Testis (tissue), 3 donors: ENCODE measurements around the gene GLI3. TPM values are rescaled to one million over a fixed set of nuclear protein-coding genes. Genes with fewer than 3 reads are reported as not detected.

Experiments
- DNase-seq: peaks from one replicate; pipeline ENCODE4 v3.0.0-alpha.2; 2019
- H3K27ac ChIP-seq, 2 donors: fragments of 200-600 bp; sonication (generic); one replicate each; pipeline ENCODE4 v1.5.1; 2019
- H3K27me3 ChIP-seq: fragments of 200-600 bp; sonication (generic); one replicate; pipeline ENCODE4 v1.5.1; 2019
- H3K36me3 ChIP-seq: fragments of 200-600 bp; sonication (generic); one replicate; pipeline ENCODE4 v1.5.1; 2017; ENCODE audit warnings: low read depth; ENCODE audit errors: missing control alignments
- H3K4me1 ChIP-seq: fragments of 200-600 bp; sonication (generic); one replicate; pipeline ENCODE4 v1.5.1; 2019
- H3K4me3 ChIP-seq, 2 donors: fragments of 200-600 bp; sonication (generic); one replicate each; pipeline ENCODE4 v1.5.1; 2017 to 2019
- H3K9me3 ChIP-seq: fragments of 200-600 bp; sonication (generic); one replicate; pipeline ENCODE4 v1.5.1; 2017
- CTCF ChIP-seq, 3 experiments: fragments of 450-650 bp in 2 of 3; fragments of 200-600 bp in 1 of 3; sonication (generic) in 1 of 3; IDR thresholded peaks; one replicate each; pipeline ENCODE4 v1.5.1; 2016 to 2019; ENCODE audit warnings: antibody characterized with exemption in 3 of 3, mild to moderate bottlenecking in 2 of 3, moderate library complexity in 1 of 3
- POLR2A ChIP-seq: fragments of 450-650 bp; IDR thresholded peaks from one replicate; pipeline ENCODE4 v1.6.1; 2017; ENCODE audit warnings: antibody characterized with exemption, mild to moderate bottlenecking, moderate library complexity
- WGBS, 2 donors: methylation state at CpG; one replicate each; pipeline ENCODE4 v1.1.5; 2018; 5-methylcytosine and 5-hydroxymethylcytosine counted together
- intact Hi-C: fragments of 100-400 bp; cut with DNase I; formaldehyde crosslinking; loops from one replicate; pipeline ENCODE4 v1.15.1; 2023; ENCODE audit warnings: low total_unique reads
- polyA plus RNA-seq: library from polyadenylated mRNA; stranded (reverse); fragments of 350-450 nt; fragmentation: Illumina TruSeq; extraction: RNeasy Lipid Tissue Mini Kit (QIAGEN cat#74804); gene quantifications from one replicate; pipeline ENCODE4 v1.2.3, GENCODE V29; 2014; ENCODE audit warnings: low read depth, low replicate concordance; ENCODE audit not compliant: insufficient read depth
- total RNA-seq, 2 donors: library from RNA; depleted of rRNA; stranded (reverse); fragments of >200 nt; gene quantifications; one replicate each; pipeline ENCODE4 v1.2.3, GENCODE V29; 2016

The GLI3 gene
- total and polyA plus RNA-seq, 3 donors from 2014 or later: 3.8 to 7.3 (median 5.0) TPM

DNA sequence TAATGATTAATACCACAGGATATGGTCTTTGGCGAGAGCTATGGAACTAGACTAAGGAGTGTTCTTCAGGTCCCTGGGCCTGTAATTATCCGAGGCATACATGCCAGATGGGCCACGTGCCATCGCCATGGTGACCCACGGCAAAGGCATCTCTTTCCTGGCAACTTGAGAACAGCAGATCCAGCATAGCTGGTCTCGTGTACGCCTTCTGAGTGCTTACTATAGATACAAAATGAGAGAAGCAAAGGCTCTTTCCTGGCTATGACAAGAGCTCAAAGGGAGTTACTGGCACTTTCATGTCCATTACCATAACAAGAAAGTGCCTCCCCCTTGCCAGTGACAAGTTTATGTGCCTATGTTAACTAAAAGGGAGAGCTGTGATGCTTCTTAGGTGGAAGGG, 26.0 kb upstream of the GLI3 start:
- H3K27ac ChIP-seq: no peak overlapping the region
- 74 to 78% methylated on average over 7 of the region's 7 CpGs for WGBS, 2 donors
- DNase-seq: no peak

DNA sequence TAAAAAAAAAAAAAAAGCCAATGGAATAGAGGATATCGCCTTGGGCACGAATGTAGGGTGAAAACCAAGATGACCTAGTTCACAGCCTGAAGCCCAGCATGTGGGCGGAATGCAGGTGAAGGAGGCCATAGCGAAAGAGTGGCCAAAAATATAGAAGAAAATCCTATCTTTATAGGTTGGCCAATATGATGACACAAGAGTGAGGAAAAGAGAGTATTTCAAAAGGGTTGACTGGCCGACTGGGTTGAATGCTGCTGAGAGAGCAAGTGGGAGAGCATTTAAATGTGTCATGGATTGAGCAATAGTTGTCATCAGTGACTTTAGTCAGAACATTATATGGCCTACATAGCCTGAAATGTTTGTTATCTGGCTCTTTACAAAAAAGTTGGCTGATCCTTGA, 17.2 kb upstream of the GLI3 start:
- TF ChIP-seq CTCF (IDR thresholded peaks at IDR 0.05): no peak
- TF ChIP-seq POLR2A: no peak
- no peaks in the 10 kb centered on the region for H3K4me1 ChIP-seq
- no peaks in the 10 kb centered on the region for H3K27me3 ChIP-seq
- intact Hi-C loops: no loop called here
- no peak for DNase-seq
- H3K9me3 ChIP-seq: no peaks in the 10 kb centered on the region
- H3K4me3 ChIP-seq: no peak overlapping the region
- no peak overlapping the region for H3K27ac ChIP-seq
- no peaks in the 10 kb centered on the region for H3K36me3 ChIP-seq
- 90 to 93% methylated on average over 5 of the region's 5 CpGs for WGBS, 2 donors

More for the DNA sequence above, 26.0 kb upstream of the GLI3 start:
- no peak for TF ChIP-seq CTCF (IDR thresholded peaks at IDR 0.05)
- Histone ChIP-seq H3K9me3 (no peaks in the 10 kb centered on the region), H3K4me1 (no peaks in the 10 kb centered on the region), H3K27me3 (no peaks in the 10 kb centered on the region), H3K4me3 (no peak overlapping the region), H3K36me3 (no peaks in the 10 kb centered on the region)
- intact Hi-C loops: no loop called here

DNA sequence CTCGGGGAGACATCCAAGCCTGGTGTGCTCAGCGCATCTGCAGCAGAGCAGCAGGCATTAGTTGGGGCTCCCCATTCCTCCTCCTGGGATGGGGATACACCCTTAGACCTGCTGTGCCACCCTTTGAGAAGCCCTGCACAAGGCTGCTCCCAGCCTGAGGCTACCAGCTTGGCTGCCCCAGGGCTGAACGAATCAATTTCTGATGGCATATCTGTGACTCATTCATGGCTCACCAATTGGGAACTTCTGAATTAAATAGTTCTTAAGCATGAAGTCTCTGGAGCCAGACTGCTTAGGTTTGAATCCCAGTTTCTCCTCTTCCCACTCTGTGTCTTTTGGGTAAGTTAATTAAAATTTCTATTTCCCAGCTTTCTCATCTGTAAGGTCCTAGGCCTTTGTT, 16.3 kb upstream of the GLI3 start:
- H3K4me3 ChIP-seq: no peak overlapping the region
- WGBS, 2 donors: 90 to 97% methylated on average over 3 of the region's 3 CpGs
- H3K27ac ChIP-seq: no peak overlapping the region
- no peak for DNase-seq
- TF ChIP-seq CTCF (IDR thresholded peaks at IDR 0.05) (no peak), POLR2A (no peak)
- no peaks in the 10 kb centered on the region for H3K36me3 ChIP-seq
- no peaks in the 10 kb centered on the region for H3K27me3 ChIP-seq
- intact Hi-C loops: no loop called here
- no peaks in the 10 kb centered on the region for H3K4me1 ChIP-seq
- no peaks in the 10 kb centered on the region for H3K9me3 ChIP-seq

- TF ChIP-seq CTCF (IDR thresholded peaks at IDR 0.05) (no peak), POLR2A (no peak)
- no peak for DNase-seq
- Histone ChIP-seq H3K4me1 (no peaks in the 10 kb centered on the region), H3K36me3 (no peaks in the 10 kb centered on the region), H3K4me3 (no peak overlapping the region), H3K27ac (no peak overlapping the region), H3K9me3 (no peaks in the 10 kb centered on the region), H3K27me3 (no peaks in the 10 kb centered on the region)
- intact Hi-C loops: no loop called here
- 91 to 94% methylated on average over 2 of the region's 2 CpGs for WGBS, 2 donors
Measured at GRCh38 chr7:42250411-42250810, 13.4 kb upstream of the GLI3 start.

- no peak overlapping the region for H3K4me3 ChIP-seq
- no peaks in the 10 kb centered on the region for H3K4me1 ChIP-seq
- intact Hi-C loops: no loop called here
- no peak overlapping the region for H3K27ac ChIP-seq
- H3K27me3 ChIP-seq: no peaks in the 10 kb centered on the region
- 86 to 90% methylated on average over 1 of the region's 1 CpG for WGBS, 2 donors
- no peaks in the 10 kb centered on the region for H3K36me3 ChIP-seq
- TF ChIP-seq CTCF (IDR thresholded peaks at IDR 0.05): no peak
- TF ChIP-seq POLR2A: no peak
- no peak for DNase-seq
- no peaks in the 10 kb centered on the region for H3K9me3 ChIP-seq
Measured at GRCh38 chr7:42248579-42248978, 11.6 kb upstream of the GLI3 start.
